Measurements from ENCODE around the gene RGP1. TPM values are rescaled to one million over a fixed set of nuclear protein-coding genes. Genes with fewer than 3 reads are reported as not detected.
A peak's percentile ranks its signal among the peaks of the same experiment; 100 is the strongest.

Gene RGP1
- total RNA-seq, 1 donor from 2014 or later, result 16.2 TPM

GRCh38 chr9:35792024-35792813 is 43.1 kb downstream of the RGP1 start:
- DNase-seq (ENCODE audit: extremely low spot score in 2 of 2), result no peak
- H3K9me3 ChIP-seq, result no peaks in the 10 kb centered on the region
- intact Hi-C loops (cut with DNase I), result loop anchor here (5.0 kb wide), 1 partner anchor 90 kb away; no protein-coding TSS in a partner anchor
- H3K27ac ChIP-seq, result peak overlapping the region; percentile 81
- H3K36me3 ChIP-seq, result no peaks in the 10 kb centered on the region
- peak overlapping the region; percentile 62 to 63 for H3K4me3 ChIP-seq
- peaks cover 62% of the 10 kb centered on the region for H3K4me1 ChIP-seq
- TF ChIP-seq POLR2AphosphoS5 (IDR thresholded peaks at IDR 0.05; ENCODE audit: insufficient read depth in 1 of 2, low read depth in 1 of 2), result peak in 1 of 2 donors; percentile 9
- no peak for TF ChIP-seq CTCF (IDR thresholded peaks at IDR 0.05)
- H3K27me3 ChIP-seq, result no peaks in the 10 kb centered on the region

GRCh38 chr9:35792826-35793225 is 43.7 kb downstream of the RGP1 start:
- H3K4me3 ChIP-seq, result peak overlapping the region; percentile 62 to 63
- no peak for DNase-seq (ENCODE audit: extremely low spot score in 2 of 2)
- no peaks in the 10 kb centered on the region for H3K36me3 ChIP-seq
- intact Hi-C loops (cut with DNase I), result loop anchor here (5.0 kb wide), 1 partner anchor 89 kb away; no protein-coding TSS in a partner anchor
- H3K4me1 ChIP-seq, result peaks cover 62% of the 10 kb centered on the region
- no peaks in the 10 kb centered on the region for H3K9me3 ChIP-seq
- H3K27ac ChIP-seq, result peak overlapping the region; percentile 81
- no peaks in the 10 kb centered on the region for H3K27me3 ChIP-seq
- TF ChIP-seq CTCF (IDR thresholded peaks at IDR 0.05) (no peak), POLR2A (IDR thresholded peaks at IDR 0.05) (no peak), POLR2AphosphoS5 (IDR thresholded peaks at IDR 0.05; ENCODE audit: insufficient read depth in 1 of 2, low read depth in 1 of 2) (no peak)

- Histone ChIP-seq H3K4me1 (peaks cover 62% of the 10 kb centered on the region), H3K27ac (peak overlapping the region; percentile 81), H3K4me3 (peak overlapping the region; percentile 62 to 63)
Measured at GRCh38 chr9:35793461-35793860, 44.4 kb downstream of the RGP1 start.

GRCh38 chr9:35795695-35796094 is 46.6 kb downstream of the RGP1 start:
- H3K9me3 ChIP-seq, result no peaks in the 10 kb centered on the region
- no peak overlapping the region for H3K27ac ChIP-seq
- H3K4me3 ChIP-seq, result no peak overlapping the region
- peaks cover 0 to 5% of the 10 kb centered on the region in 2 donors for H3K36me3 ChIP-seq
- H3K4me1 ChIP-seq, result peaks cover 59% of the 10 kb centered on the region
- H3K27me3 ChIP-seq, result no peaks in the 10 kb centered on the region
- intact Hi-C loops (cut with DNase I), result loop anchor here (5.0 kb wide), 1 partner anchor 52 kb away; no protein-coding TSS in a partner anchor
- TF ChIP-seq POLR2AphosphoS5 (IDR thresholded peaks at IDR 0.05; ENCODE audit: insufficient read depth in 1 of 2, low read depth in 1 of 2), result no peak
- no peak for TF ChIP-seq CTCF (IDR thresholded peaks at IDR 0.05)
- no peak for TF ChIP-seq POLR2A (IDR thresholded peaks at IDR 0.05)
- no peak for DNase-seq (ENCODE audit: extremely low spot score in 2 of 2)

More at GRCh38 chr9:35793461-35793860, 44.4 kb downstream of the RGP1 start:
- DNase-seq (ENCODE audit: extremely low spot score in 2 of 2), result no peak
- no peak for TF ChIP-seq POLR2AphosphoS5 (IDR thresholded peaks at IDR 0.05; ENCODE audit: insufficient read depth in 1 of 2, low read depth in 1 of 2)
- TF ChIP-seq POLR2A (IDR thresholded peaks at IDR 0.05), result no peak
- TF ChIP-seq CTCF (IDR thresholded peaks at IDR 0.05), result no peak
- intact Hi-C loops (cut with DNase I), result loop anchor here (5.0 kb wide), 1 partner anchor 89 kb away; no protein-coding TSS in a partner anchor
- H3K36me3 ChIP-seq, result no peaks in the 10 kb centered on the region
- H3K27me3 ChIP-seq, result no peaks in the 10 kb centered on the region
- H3K9me3 ChIP-seq, result no peaks in the 10 kb centered on the region

Measured in vagina (tissue), 2 donors.